K562 (cell line): Measurements from ENCODE around the gene INKA2. TPM values are rescaled to one million over a fixed set of nuclear protein-coding genes. Genes with fewer than 3 reads are reported as not detected.

Experiments
- GTF2F1 ChIP-seq: IDR thresholded peaks from 2 replicates; pipeline ENCODE4 v1.6.1; 2011; ENCODE audit warnings: low read depth, low read length, improper control_type of control experiment
- MAZ ChIP-seq, 2 experiments: fragments of 450-650 bp in 1 of 2; sonication (generic) in 1 of 2; formaldehyde crosslinking; IDR thresholded peaks in 1 of 2; conservative IDR thresholded peaks in 1 of 2; 2 replicates each; pipeline versions ENCODE4 v1.4.0 to v1.5.0; 2020; ENCODE audit warnings: mild to moderate bottlenecking in 1 of 2, missing genetic modification reagents in 1 of 2
- NR1H2 ChIP-seq: sonication (generic); formaldehyde crosslinking; IDR thresholded peaks from 2 replicates; pipeline ENCODE4 v1.4.0; 2020; ENCODE audit warnings: mild to moderate bottlenecking, missing genetic modification reagents
- POLR2G ChIP-seq: fragments of 200-400 bp; formaldehyde crosslinking; IDR thresholded peaks from 2 replicates; pipeline ENCODE4 v1.6.1; 2017; ENCODE audit warnings: low read depth, mild to moderate bottlenecking, antibody characterized with exemption, low read length, moderate library complexity
- POLR2H ChIP-seq: IDR thresholded peaks from 2 replicates; pipeline ENCODE4 v1.6.1; 2016; ENCODE audit warnings: missing genetic modification characterization, low read depth, mild to moderate bottlenecking, control low read depth, missing compliant biosample characterization, moderate library complexity
- RNF2 ChIP-seq: sonication (generic); IDR thresholded peaks from 2 replicates; pipeline ENCODE4 v1.6.1; 2016
- SAP30 ChIP-seq: fragments of 200-600 bp; sonication (generic); IDR thresholded peaks from 2 replicates; pipeline ENCODE4 v1.6.1; 2012; ENCODE audit warnings: borderline replicate concordance, low read depth, mild to moderate bottlenecking, moderate library complexity, low read length, control low read depth, inconsistent platforms; ENCODE audit not compliant: insufficient read depth, poor library complexity, severe bottlenecking
- SIRT6 ChIP-seq: IDR thresholded peaks from one replicate; pipeline ENCODE4 v1.6.1; 2012; ENCODE audit warnings: low read depth, mild to moderate bottlenecking, control low read depth, inconsistent platforms, low read length, moderate library complexity
- SLC30A9 ChIP-seq: fragments of 250-450 bp; sonication (Bioruptor Pico); IDR thresholded peaks from 2 replicates; pipeline ENCODE4 v1.8.0; 2022; ENCODE audit warnings: mild to moderate bottlenecking, moderate library complexity
- SREBF2 ChIP-seq: sonication (generic); formaldehyde crosslinking; IDR thresholded peaks from 2 replicates; pipeline ENCODE4 v1.4.0; 2020; ENCODE audit warnings: mild to moderate bottlenecking, missing genetic modification reagents
- STAG1 ChIP-seq: sonication (generic); formaldehyde crosslinking; IDR thresholded peaks from 2 replicates; pipeline ENCODE4 v1.5.0; 2020; ENCODE audit warnings: missing genetic modification reagents, borderline replicate concordance
- TEAD1 ChIP-seq, 2 experiments: fragments of 450-650 bp in 1 of 2; sonication (generic) in 1 of 2; formaldehyde crosslinking; IDR thresholded peaks; 2 replicates each; pipeline versions ENCODE4 v1.4.0 to v1.8.0; 2020 to 2022; ENCODE audit warnings: mild to moderate bottlenecking in 2 of 2, missing genetic modification reagents in 1 of 2
- ZNF165 ChIP-seq: fragments of 250-450 bp; sonication (Bioruptor Pico); IDR thresholded peaks from 2 replicates; pipeline ENCODE4 v1.4.0; 2020; ENCODE audit warnings: borderline replicate concordance
- polyA plus RNA-seq, 8 experiments: library from polyadenylated mRNA; depleted of rRNA in 4 of 8; stranded (reverse) in 5 of 8; unstranded in 3 of 8; fragments of >200 nt; fragmentation: Nextera tagmentation in 2 of 8; fragmentation: Illumina TruSeq in 1 of 8; extraction: Ambion mirVana in 2 of 8; extraction: Trizol in 1 of 8; gene quantifications; 2 replicates each; pipeline versions ENCODE4 v1.2.1 to v1.2.3, GENCODE V29; 2011 to 2014; ENCODE audit warnings: inconsistent platforms in 1 of 8, missing spikeins in 1 of 8
- total RNA-seq, 7 experiments: library from RNA; depleted of rRNA in 6 of 7; stranded (reverse); fragments of >200 nt in 6 of 7; fragmentation: Illumina TruSeq in 2 of 7; extraction: Trizol in 2 of 7; gene quantifications; 2 replicates each; pipeline versions ENCODE4 v1.2.1 to v1.2.3, GENCODE V29; 2011 to 2021; ENCODE audit warnings: low replicate concordance in 1 of 7
- TF ChIP-seq, protein P1 (sequence below): IDR thresholded peaks from 2 replicates; pipeline ENCODE4 v1.6.1; 2011; ENCODE audit warnings: borderline replicate concordance, low read depth, mild to moderate bottlenecking, moderate library complexity, low read length; ENCODE audit not compliant: insufficient read depth, poor library complexity, severe bottlenecking
- TF ChIP-seq, protein P2 (sequence below): sonication (generic); formaldehyde crosslinking; IDR thresholded peaks from 2 replicates; pipeline ENCODE4 v1.9.0; 2022; ENCODE audit warnings: mild to moderate bottlenecking, missing genetic modification reagents
- TF ChIP-seq, protein P3 (sequence below): sonication (generic); formaldehyde crosslinking; IDR thresholded peaks from 2 replicates; pipeline ENCODE4 v1.8.0; 2023; ENCODE audit warnings: missing genetic modification reagents, mild to moderate bottlenecking, borderline replicate concordance
- TF ChIP-seq, protein P4 (sequence below): sonication (generic); formaldehyde crosslinking; IDR thresholded peaks from 2 replicates; pipeline ENCODE4 v1.8.0; 2022; ENCODE audit warnings: mild to moderate bottlenecking, missing genetic modification reagents

INKA2 gene
- total and polyA plus RNA-seq, 9 of the 15 experiments (the other 6 are each of a cell fraction or from before 2014, with no cell fraction given) = 0.04 to 1.4 (median 0.26) TPM; not detected in 1

- peak; percentile 73 for TF ChIP-seq POLR2G
- peak in 1 of 2 experiments; percentile 79; a peak in 1 of 4 replicates for TF ChIP-seq TEAD1 (CRISPR knock-in tag; IDR thresholded peaks at IDR 0.05)
- TF ChIP-seq, protein P1, sequence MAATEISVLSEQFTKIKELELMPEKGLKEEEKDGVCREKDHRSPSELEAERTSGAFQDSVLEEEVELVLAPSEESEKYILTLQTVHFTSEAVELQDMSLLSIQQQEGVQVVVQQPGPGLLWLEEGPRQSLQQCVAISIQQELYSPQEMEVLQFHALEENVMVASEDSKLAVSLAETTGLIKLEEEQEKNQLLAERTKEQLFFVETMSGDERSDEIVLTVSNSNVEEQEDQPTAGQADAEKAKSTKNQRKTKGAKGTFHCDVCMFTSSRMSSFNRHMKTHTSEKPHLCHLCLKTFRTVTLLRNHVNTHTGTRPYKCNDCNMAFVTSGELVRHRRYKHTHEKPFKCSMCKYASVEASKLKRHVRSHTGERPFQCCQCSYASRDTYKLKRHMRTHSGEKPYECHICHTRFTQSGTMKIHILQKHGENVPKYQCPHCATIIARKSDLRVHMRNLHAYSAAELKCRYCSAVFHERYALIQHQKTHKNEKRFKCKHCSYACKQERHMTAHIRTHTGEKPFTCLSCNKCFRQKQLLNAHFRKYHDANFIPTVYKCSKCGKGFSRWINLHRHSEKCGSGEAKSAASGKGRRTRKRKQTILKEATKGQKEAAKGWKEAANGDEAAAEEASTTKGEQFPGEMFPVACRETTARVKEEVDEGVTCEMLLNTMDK = no peak
- peak; percentile 44; the same call in 1 of the 2 replicates for TF ChIP-seq RNF2
- TF ChIP-seq SIRT6 = no peak
- TF ChIP-seq STAG1 (CRISPR knock-in tag) = no peak
- TF ChIP-seq NR1H2 (CRISPR knock-in tag) = peak; percentile 32; the same call in 1 of the 2 replicates
- TF ChIP-seq, protein P2, sequence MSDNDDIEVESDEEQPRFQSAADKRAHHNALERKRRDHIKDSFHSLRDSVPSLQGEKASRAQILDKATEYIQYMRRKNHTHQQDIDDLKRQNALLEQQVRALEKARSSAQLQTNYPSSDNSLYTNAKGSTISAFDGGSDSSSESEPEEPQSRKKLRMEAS (CRISPR knock-in tag) = peak; percentile 98
- no peak for TF ChIP-seq POLR2H (tag)
- TF ChIP-seq, protein P3, sequence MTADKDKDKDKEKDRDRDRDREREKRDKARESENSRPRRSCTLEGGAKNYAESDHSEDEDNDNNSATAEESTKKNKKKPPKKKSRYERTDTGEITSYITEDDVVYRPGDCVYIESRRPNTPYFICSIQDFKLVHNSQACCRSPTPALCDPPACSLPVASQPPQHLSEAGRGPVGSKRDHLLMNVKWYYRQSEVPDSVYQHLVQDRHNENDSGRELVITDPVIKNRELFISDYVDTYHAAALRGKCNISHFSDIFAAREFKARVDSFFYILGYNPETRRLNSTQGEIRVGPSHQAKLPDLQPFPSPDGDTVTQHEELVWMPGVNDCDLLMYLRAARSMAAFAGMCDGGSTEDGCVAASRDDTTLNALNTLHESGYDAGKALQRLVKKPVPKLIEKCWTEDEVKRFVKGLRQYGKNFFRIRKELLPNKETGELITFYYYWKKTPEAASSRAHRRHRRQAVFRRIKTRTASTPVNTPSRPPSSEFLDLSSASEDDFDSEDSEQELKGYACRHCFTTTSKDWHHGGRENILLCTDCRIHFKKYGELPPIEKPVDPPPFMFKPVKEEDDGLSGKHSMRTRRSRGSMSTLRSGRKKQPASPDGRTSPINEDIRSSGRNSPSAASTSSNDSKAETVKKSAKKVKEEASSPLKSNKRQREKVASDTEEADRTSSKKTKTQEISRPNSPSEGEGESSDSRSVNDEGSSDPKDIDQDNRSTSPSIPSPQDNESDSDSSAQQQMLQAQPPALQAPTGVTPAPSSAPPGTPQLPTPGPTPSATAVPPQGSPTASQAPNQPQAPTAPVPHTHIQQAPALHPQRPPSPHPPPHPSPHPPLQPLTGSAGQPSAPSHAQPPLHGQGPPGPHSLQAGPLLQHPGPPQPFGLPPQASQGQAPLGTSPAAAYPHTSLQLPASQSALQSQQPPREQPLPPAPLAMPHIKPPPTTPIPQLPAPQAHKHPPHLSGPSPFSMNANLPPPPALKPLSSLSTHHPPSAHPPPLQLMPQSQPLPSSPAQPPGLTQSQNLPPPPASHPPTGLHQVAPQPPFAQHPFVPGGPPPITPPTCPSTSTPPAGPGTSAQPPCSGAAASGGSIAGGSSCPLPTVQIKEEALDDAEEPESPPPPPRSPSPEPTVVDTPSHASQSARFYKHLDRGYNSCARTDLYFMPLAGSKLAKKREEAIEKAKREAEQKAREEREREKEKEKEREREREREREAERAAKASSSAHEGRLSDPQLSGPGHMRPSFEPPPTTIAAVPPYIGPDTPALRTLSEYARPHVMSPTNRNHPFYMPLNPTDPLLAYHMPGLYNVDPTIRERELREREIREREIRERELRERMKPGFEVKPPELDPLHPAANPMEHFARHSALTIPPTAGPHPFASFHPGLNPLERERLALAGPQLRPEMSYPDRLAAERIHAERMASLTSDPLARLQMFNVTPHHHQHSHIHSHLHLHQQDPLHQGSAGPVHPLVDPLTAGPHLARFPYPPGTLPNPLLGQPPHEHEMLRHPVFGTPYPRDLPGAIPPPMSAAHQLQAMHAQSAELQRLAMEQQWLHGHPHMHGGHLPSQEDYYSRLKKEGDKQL (CRISPR knock-in tag) = peak; percentile 68; the same call in 1 of the 2 replicates
- TF ChIP-seq SREBF2 (CRISPR knock-in tag) = no peak
- peak; percentile 48 for TF ChIP-seq SAP30
- no peak for TF ChIP-seq SLC30A9 (CRISPR knock-in tag)
- no peak for TF ChIP-seq ZNF165 (CRISPR knock-in tag)
- no peak for TF ChIP-seq GTF2F1
- TF ChIP-seq, protein P4, sequence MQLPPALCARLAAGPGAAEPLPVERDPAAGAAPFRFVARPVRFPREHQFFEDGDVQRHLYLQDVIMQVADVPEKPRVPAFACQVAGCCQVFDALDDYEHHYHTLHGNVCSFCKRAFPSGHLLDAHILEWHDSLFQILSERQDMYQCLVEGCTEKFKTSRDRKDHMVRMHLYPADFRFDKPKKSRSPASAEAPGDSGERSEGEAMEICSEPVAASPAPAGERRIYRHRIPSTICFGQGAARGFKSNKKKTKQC (CRISPR knock-in tag) = peak; percentile 97
- peak in 1 of 2 experiments; percentile 59; a peak in 2 of 4 replicates for TF ChIP-seq MAZ (CRISPR knock-in tag; conservative IDR thresholded peaks at IDR 0.05 in 1 of 2, IDR thresholded peaks at IDR 0.05 in 1 of 2)
These were observed at the start of gene INKA2 (continued) for GRCh38 chr1:111739194-111739924.
